ENCODE data around the gene KLHDC7B. TPM values are rescaled to one million over a fixed set of nuclear protein-coding genes. Genes with fewer than 3 reads are reported as not detected.

Gene KLHDC7B
- total and polyA plus RNA-seq, 8 donors, result 0.03 to 0.73 (median 0.07) TPM; not detected in 3

DNA sequence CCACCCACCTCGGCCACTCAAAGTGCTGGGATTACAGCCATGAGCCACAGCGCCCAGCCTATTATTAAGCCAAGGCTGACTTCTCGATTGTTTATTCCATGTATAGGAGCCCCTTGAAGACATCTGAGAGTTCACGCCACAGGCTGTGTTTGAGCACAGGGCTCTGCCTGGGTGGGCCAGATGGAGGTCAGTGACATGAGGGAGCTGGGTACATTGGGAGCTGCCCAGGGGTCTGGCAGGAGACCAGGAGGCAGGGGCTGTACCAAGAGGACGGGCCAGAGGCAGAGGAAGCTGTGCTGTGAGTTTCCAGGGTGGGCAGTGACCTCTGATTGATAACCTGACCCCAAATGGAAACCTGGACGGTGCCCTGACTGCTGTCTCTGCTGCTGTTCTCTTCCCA is 43.6 kb upstream of the KLHDC7B start:
- intact Hi-C loops (cut with DNase I), result loop anchor here in 1 of 2 donors (10.0 kb wide), 1 partner anchor 93 kb away; no protein-coding TSS in a partner anchor
- Histone ChIP-seq H3K27me3 (no peaks in the 10 kb centered on the region), H3K9me3 (no peaks in the 10 kb centered on the region), H3K4me1 (peaks cover 7 to 16% of the 10 kb centered on the region in 2 donors), H3K36me3 (peaks cover 0 to 42% of the 10 kb centered on the region in 2 donors), H3K4me3 (no peak overlapping the region), H3K27ac (no peak overlapping the region)
- ATAC-seq (no peak), DNase-seq (no peak)
- TF ChIP-seq CTCF (IDR thresholded peaks at IDR 0.05), result no peak

DNA sequence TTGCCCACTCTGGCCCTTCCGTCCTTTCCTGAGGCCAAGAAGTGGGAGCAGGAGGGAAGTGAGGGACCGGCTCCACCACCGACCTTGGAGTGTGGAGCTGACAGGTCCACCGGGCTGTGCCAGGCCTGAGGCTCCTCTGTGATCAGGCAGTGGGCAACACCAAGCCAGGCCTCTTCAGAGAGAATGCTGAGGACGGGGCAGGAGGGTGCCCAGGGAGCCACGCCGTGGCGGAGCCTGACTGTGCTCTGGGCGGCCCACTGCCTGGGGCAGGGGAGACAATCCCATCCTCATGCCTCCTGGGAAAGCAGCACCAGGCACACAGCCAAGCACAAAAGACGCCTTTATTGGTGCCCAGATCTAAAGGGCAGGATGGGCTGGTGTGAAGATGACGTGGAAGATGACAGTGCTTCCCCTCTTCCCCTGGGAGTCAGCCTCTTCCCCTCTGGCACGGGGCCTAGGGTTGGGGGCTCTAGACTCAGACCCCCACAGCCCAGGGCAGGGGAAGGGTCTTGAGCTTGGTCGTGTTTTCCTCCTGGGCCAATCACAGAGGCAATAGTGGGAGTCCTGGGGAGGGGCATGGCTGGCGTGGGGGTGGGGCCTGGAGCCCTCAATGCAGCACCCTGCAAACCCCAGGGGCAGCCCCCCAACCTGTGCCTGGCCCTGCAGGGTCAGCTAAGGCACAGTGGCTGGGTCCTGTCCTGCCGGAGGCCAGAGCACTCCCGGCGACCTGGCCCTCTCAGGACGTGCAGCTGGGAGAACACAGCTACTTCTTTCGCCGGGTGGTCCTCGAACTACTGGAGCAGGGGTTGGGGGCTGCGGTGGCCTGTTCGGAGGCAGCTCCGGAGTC is 42.8 kb upstream of the KLHDC7B start:
- H3K9me3 ChIP-seq, result no peaks in the 10 kb centered on the region
- no peak for TF ChIP-seq CTCF (IDR thresholded peaks at IDR 0.05)
- no peak overlapping the region for H3K27ac ChIP-seq
- no peak overlapping the region for H3K4me3 ChIP-seq
- peaks cover 0 to 42% of the 10 kb centered on the region in 2 donors for H3K36me3 ChIP-seq
- peaks cover 7 to 18% of the 10 kb centered on the region in 2 donors for H3K4me1 ChIP-seq
- ATAC-seq (no peak), DNase-seq (no peak)
- no peaks in the 10 kb centered on the region for H3K27me3 ChIP-seq
- intact Hi-C loops (cut with DNase I), result loop anchor here in 1 of 2 donors (10.0 kb wide), 1 partner anchor 92 kb away; no protein-coding TSS in a partner anchor

GRCh38 chr22:50503475-50504145 is 42.1 kb upstream of the KLHDC7B start:
- Histone ChIP-seq H3K4me3 (no peak overlapping the region), H3K27me3 (no peaks in the 10 kb centered on the region), H3K36me3 (peaks cover 0 to 42% of the 10 kb centered on the region in 2 donors), H3K27ac (no peak overlapping the region), H3K9me3 (no peaks in the 10 kb centered on the region), H3K4me1 (peaks cover 8 to 20% of the 10 kb centered on the region in 2 donors)
- DNase-seq (no peak), ATAC-seq (no peak)
- intact Hi-C loops (cut with DNase I), result loop anchor here in 1 of 2 donors (10.0 kb wide), 1 partner anchor 91 kb away; no protein-coding TSS in a partner anchor
- TF ChIP-seq CTCF (IDR thresholded peaks at IDR 0.05), result no peak

DNA sequence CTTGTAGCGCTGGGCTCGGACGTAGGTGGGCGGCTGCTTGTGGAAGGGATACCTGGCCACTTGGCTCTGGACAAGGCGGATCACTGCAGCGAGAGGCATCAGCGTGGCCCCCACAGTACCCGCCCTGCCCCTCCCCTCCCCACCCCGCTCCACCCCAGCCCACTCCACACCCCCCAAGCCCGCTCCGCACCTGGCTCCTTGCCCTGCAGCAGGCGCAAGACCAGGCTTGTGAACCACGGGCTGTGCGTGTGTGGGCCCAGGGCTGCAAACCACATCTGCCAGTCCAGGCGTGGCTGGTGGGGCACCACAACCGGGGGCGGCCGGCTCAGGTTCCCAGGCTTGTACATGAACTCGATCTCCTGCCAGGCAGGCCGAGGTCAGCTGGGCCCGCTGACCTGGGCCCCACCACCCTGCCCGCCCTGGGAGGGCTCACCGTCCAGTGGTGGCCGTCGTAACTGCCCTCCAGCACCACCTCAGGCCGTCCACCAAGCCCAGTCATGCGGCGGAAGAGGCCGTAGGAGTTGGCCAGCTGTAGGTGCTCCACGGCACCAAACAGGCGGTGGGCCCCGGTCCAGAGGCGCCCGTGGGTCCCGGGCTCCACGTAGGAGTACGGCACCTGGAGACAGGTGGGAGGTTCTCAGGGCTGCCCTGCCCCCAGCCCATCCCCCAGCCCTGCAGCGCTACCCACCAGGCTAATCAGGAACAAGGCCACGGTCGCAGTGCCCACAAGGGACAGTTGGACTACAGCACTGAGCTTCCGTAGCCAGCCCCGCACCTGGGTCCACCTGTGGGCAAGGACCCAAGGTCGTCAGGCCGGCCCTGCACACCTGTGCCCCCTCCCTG is 41.1 kb upstream of the KLHDC7B start:
- TF ChIP-seq CTCF (IDR thresholded peaks at IDR 0.05), result no peak
- intact Hi-C loops (cut with DNase I), result loop anchor here in 1 of 2 donors (10.0 kb wide), 1 partner anchor 90 kb away; no protein-coding TSS in a partner anchor
- DNase-seq, result peak in 1 of 4 donors; percentile 82
- Histone ChIP-seq H3K36me3 (peaks cover 0 to 42% of the 10 kb centered on the region in 2 donors), H3K9me3 (no peaks in the 10 kb centered on the region), H3K4me1 (peaks cover 16 to 30% of the 10 kb centered on the region in 2 donors), H3K27me3 (no peaks in the 10 kb centered on the region), H3K27ac (no peak overlapping the region), H3K4me3 (no peak overlapping the region)
- ATAC-seq, result no peak

All from left lung (tissue), 10 donors.